Mesenchymal stem cell (in vitro differentiated cells and primary cell): Measurements from ENCODE around the gene APBB3. TPM values are rescaled to one million over a fixed set of nuclear protein-coding genes. Genes with fewer than 3 reads are reported as not detected.

ENCODE experiments used
- DNase-seq: peaks from one replicate; pipeline ENCODE4 v3.0.0-alpha.2; 2013
- H2AFZ ChIP-seq: one replicate; pipeline ENCODE4 v1.6.1; 2013; ENCODE audit warnings: low read depth, mild to moderate bottlenecking, control low read depth, inconsistent platforms, low read length, moderate library complexity
- H2AK5ac ChIP-seq: 2 replicates; pipeline ENCODE4 v1.6.1; 2013; ENCODE audit warnings: low read length, moderate library complexity, mild to moderate bottlenecking, inconsistent platforms; ENCODE audit not compliant: severe bottlenecking
- H2BK120ac ChIP-seq: one replicate; pipeline ENCODE4 v1.6.1; 2013; ENCODE audit warnings: low read depth, mild to moderate bottlenecking, inconsistent platforms, low read length, moderate library complexity
- H2BK12ac ChIP-seq, 2 experiments: one replicate each; pipeline ENCODE4 v1.6.1; 2013; ENCODE audit warnings: inconsistent platforms in 2 of 2, low read length in 2 of 2, mild to moderate bottlenecking in 2 of 2, moderate library complexity in 2 of 2, control low read depth in 1 of 2
- H2BK15ac ChIP-seq: one replicate; pipeline ENCODE4 v1.6.1; 2013; ENCODE audit warnings: mild to moderate bottlenecking, low read depth, inconsistent platforms; ENCODE audit not compliant: poor library complexity, severe bottlenecking
- H2BK5ac ChIP-seq: 2 replicates; pipeline ENCODE4 v1.6.1; 2013; ENCODE audit warnings: low read depth, mild to moderate bottlenecking, low read length, control low read depth, inconsistent platforms; ENCODE audit not compliant: poor library complexity, severe bottlenecking
- H3K14ac ChIP-seq, 2 experiments: one replicate each; pipeline ENCODE4 v1.6.1; 2013; ENCODE audit warnings: inconsistent platforms in 2 of 2, low read length in 2 of 2, control low read depth in 1 of 2, mild to moderate bottlenecking in 1 of 2, moderate library complexity in 1 of 2
- H3K18ac ChIP-seq, 2 experiments: one replicate each; pipeline ENCODE4 v1.6.1; 2013; ENCODE audit warnings: inconsistent platforms in 2 of 2, low read length in 2 of 2, control low read depth in 1 of 2, low read depth in 1 of 2, mild to moderate bottlenecking in 1 of 2
- H3K23ac ChIP-seq, 2 experiments: one replicate each; pipeline ENCODE4 v1.6.1; 2013; ENCODE audit warnings: inconsistent platforms in 2 of 2, low read length in 2 of 2, mild to moderate bottlenecking in 2 of 2, moderate library complexity in 2 of 2, control low read depth in 1 of 2
- H3K27ac ChIP-seq: 2 replicates; pipeline ENCODE4 v1.5.1; 2013; ENCODE audit warnings: mild to moderate bottlenecking, moderate library complexity, low read length, control low read depth, inconsistent platforms; ENCODE audit not compliant: poor library complexity, severe bottlenecking
- H3K27me3 ChIP-seq, 2 experiments: 2 replicates each; pipeline versions ENCODE4 v1.6.1 to v1.7.0; 2013; ENCODE audit warnings: low read length in 2 of 2, mild to moderate bottlenecking in 2 of 2, moderate library complexity in 2 of 2, control low read depth in 1 of 2, inconsistent platforms in 1 of 2; ENCODE audit not compliant: control insufficient read depth in 1 of 2, insufficient read depth in 1 of 2
- H3K36me3 ChIP-seq, 2 experiments: 2 replicates each; pipeline versions ENCODE4 v1.6.1 to v1.7.0; 2013; ENCODE audit warnings: low read length in 2 of 2, control low read depth in 1 of 2, inconsistent platforms in 1 of 2, low read depth in 1 of 2, mild to moderate bottlenecking in 1 of 2; ENCODE audit not compliant: insufficient read depth in 2 of 2, control insufficient read depth in 1 of 2
- H3K4ac ChIP-seq, 2 experiments: one replicate each; pipeline ENCODE4 v1.6.1; 2013; ENCODE audit warnings: inconsistent platforms in 2 of 2, low read length in 2 of 2, mild to moderate bottlenecking in 2 of 2, moderate library complexity in 2 of 2, control low read depth in 1 of 2, low read depth in 1 of 2
- H3K4me1 ChIP-seq: 2 replicates; pipeline ENCODE4 v1.6.1; 2013; ENCODE audit warnings: low read depth, low read length, control low read depth; ENCODE audit not compliant: control insufficient read depth, insufficient read depth
- H3K4me2 ChIP-seq: 2 replicates; pipeline ENCODE4 v1.6.1; 2013; ENCODE audit warnings: low read length, mild to moderate bottlenecking, inconsistent platforms; ENCODE audit not compliant: poor library complexity, severe bottlenecking
- H3K4me3 ChIP-seq, 2 experiments: 2 replicates each; pipeline versions ENCODE4 v1.5.1 to v1.7.0; 2013; ENCODE audit warnings: low read length in 2 of 2, mild to moderate bottlenecking in 2 of 2, control low read depth in 1 of 2, low read depth in 1 of 2; ENCODE audit not compliant: insufficient read depth in 1 of 2
- H3K79me1 ChIP-seq: replicated peaks from 2 replicates; pipeline ENCODE4 v1.6.1; 2013; ENCODE audit warnings: mild to moderate bottlenecking, control low read depth, low read length, inconsistent platforms; ENCODE audit not compliant: poor library complexity, severe bottlenecking
- H3K9ac ChIP-seq: 2 replicates; pipeline ENCODE4 v1.7.0; 2013; ENCODE audit warnings: mild to moderate bottlenecking, low read length, moderate library complexity
- H3K9me3 ChIP-seq: 2 replicates; pipeline ENCODE4 v1.7.0; 2013; ENCODE audit warnings: mild to moderate bottlenecking, low read length; ENCODE audit not compliant: control insufficient read depth
- H4K8ac ChIP-seq: one replicate; pipeline ENCODE4 v1.6.1; 2013; ENCODE audit warnings: inconsistent platforms, mild to moderate bottlenecking, low read length, moderate library complexity
- H4K91ac ChIP-seq: one replicate; pipeline ENCODE4 v1.6.1; 2013; ENCODE audit warnings: mild to moderate bottlenecking, low read length, inconsistent platforms
- WGBS: methylation state at CpG from one replicate; pipeline ENCODE4 v1.1.7; 2013; ENCODE audit warnings: mixed read lengths; 5-methylcytosine and 5-hydroxymethylcytosine counted together
- small RNA-seq: library from polyadenylated mRNA; stranded (forward); fragments of <200 nt; extraction: miRNeasy Mini kit (QIAGEN cat#:217004); gene quantifications from one replicate; pipeline ENCODE3, GENCODE V24; 2013; ENCODE audit warnings: low read depth

APBB3 gene

GRCh38 chr5:140524003-140524402 lies 40.4 kb downstream of the APBB3 start:
- H3K18ac ChIP-seq, result no peak overlapping the region
- no peaks in the 10 kb centered on the region for H3K27me3 ChIP-seq
- H2BK5ac ChIP-seq, result no peak overlapping the region
- H2BK120ac ChIP-seq, result no peak overlapping the region
- DNase-seq, result no peak
- no peak overlapping the region for H2AFZ ChIP-seq
- WGBS, result 100% methylated on average over 1 of the region's 2 CpGs
- H2BK15ac ChIP-seq, result no peak overlapping the region
- no peak overlapping the region for H4K91ac ChIP-seq
- H3K23ac ChIP-seq, result no peak overlapping the region
- H3K14ac ChIP-seq, result no peak overlapping the region
- peaks cover 15 to 53% of the 10 kb centered on the region in 2 experiments for H3K36me3 ChIP-seq
- no peak overlapping the region for H3K4me3 ChIP-seq
- H2BK12ac ChIP-seq, result no peak overlapping the region
- H3K79me1 ChIP-seq, result peaks cover 10% of the 10 kb centered on the region
- H3K27ac ChIP-seq, result no peak overlapping the region
- no peaks in the 10 kb centered on the region for H3K9me3 ChIP-seq
- no peak overlapping the region for H3K4me2 ChIP-seq
- H3K4me1 ChIP-seq, result no peaks in the 10 kb centered on the region
- no peak overlapping the region for H2AK5ac ChIP-seq
- no peak overlapping the region for H3K9ac ChIP-seq
- H4K8ac ChIP-seq, result no peak overlapping the region
- no peak overlapping the region for H3K4ac ChIP-seq

- H3K18ac ChIP-seq, result no peak overlapping the region
- DNase-seq, result no peak
- H2BK5ac ChIP-seq, result no peak overlapping the region
- H2BK15ac ChIP-seq, result no peak overlapping the region
- no peaks in the 10 kb centered on the region for H3K9me3 ChIP-seq
- H3K27me3 ChIP-seq, result no peaks in the 10 kb centered on the region
- no peak overlapping the region for H2AK5ac ChIP-seq
- H3K4me2 ChIP-seq, result no peak overlapping the region
- no peak overlapping the region for H3K14ac ChIP-seq
- no peak overlapping the region for H2BK12ac ChIP-seq
- no peak overlapping the region for H3K4ac ChIP-seq
- H4K91ac ChIP-seq, result no peak overlapping the region
- H3K4me1 ChIP-seq, result no peaks in the 10 kb centered on the region
- peaks cover 1% of the 10 kb centered on the region for H3K79me1 ChIP-seq
- no peak overlapping the region for H2AFZ ChIP-seq
- no peak overlapping the region for H4K8ac ChIP-seq
- H3K4me3 ChIP-seq, result no peak overlapping the region
- H3K9ac ChIP-seq, result no peak overlapping the region
- 100% methylated on average over 2 of the region's 2 CpGs for WGBS
- peaks cover 28 to 72% of the 10 kb centered on the region in 2 experiments for H3K36me3 ChIP-seq
- H3K27ac ChIP-seq, result no peak overlapping the region
- no peak overlapping the region for H2BK120ac ChIP-seq
- no peak overlapping the region for H3K23ac ChIP-seq
Measured at GRCh38 chr5:140513124-140513523, 51.3 kb downstream of the APBB3 start.

- Histone ChIP-seq H2BK120ac (no peak overlapping the region), H3K79me1 (peaks cover 6% of the 10 kb centered on the region), H3K4me1 (no peaks in the 10 kb centered on the region), H3K4me3 (no peak overlapping the region), H3K36me3 (peaks cover 32 to 96% of the 10 kb centered on the region in 2 experiments), H3K4ac (no peak overlapping the region), H2AK5ac (no peak overlapping the region), H4K91ac (no peak overlapping the region), H3K9me3 (no peaks in the 10 kb centered on the region), H4K8ac (no peak overlapping the region), H3K27ac (no peak overlapping the region), H3K4me2 (no peak overlapping the region), H3K23ac (no peak overlapping the region), H3K9ac (no peak overlapping the region), H2BK15ac (no peak overlapping the region), H3K14ac (no peak overlapping the region), H2BK12ac (no peak overlapping the region), H3K18ac (no peak overlapping the region), H2BK5ac (no peak overlapping the region), H3K27me3 (no peaks in the 10 kb centered on the region), H2AFZ (no peak overlapping the region)
- DNase-seq, result no peak
- WGBS, result 97% methylated on average over 4 of the region's 4 CpGs
Measured at GRCh38 chr5:140509898-140510297, 54.5 kb downstream of the APBB3 start.

Small RNA genes lying within 50 kb of the gene (small RNA-seq; reads per million reads assigned to genes)
- gene RF00279 (not detected), gene RF00443 (not detected)
